Right lobe of liver (tissue), 6 donors: Measurements from ENCODE around the gene IRX4. TPM values are rescaled to one million over a fixed set of nuclear protein-coding genes. Genes with fewer than 3 reads are reported as not detected.
A peak's percentile ranks its signal among the peaks of the same experiment; 100 is the strongest.

Source experiments
- ATAC-seq, 4 donors: fragments of 200-7000 bp; cut with Tn5 transposase; one replicate each; pipeline ENCODE4 v1.9.1; 2020; ENCODE audit warnings: mild to moderate bottlenecking in 4 of 4, moderate library complexity in 4 of 4
- DNase-seq, 3 donors: peaks; one replicate each; pipeline ENCODE4 v3.0.0-alpha.2; 2020
- H3K27ac ChIP-seq, 3 donors: fragments of 200-600 bp; one replicate each; pipeline ENCODE4 v1.8.0; 2022
- H3K27me3 ChIP-seq, 2 donors: fragments of 200-600 bp; one replicate each; pipeline ENCODE4 v1.8.0; 2022
- H3K36me3 ChIP-seq, 4 donors: fragments of 200-600 bp; sonication (generic) in 1 of 4; one replicate each; pipeline versions ENCODE4 v1.5.1 to v1.8.0; 2017 to 2022; ENCODE audit warnings: control low read depth in 1 of 4
- H3K4me1 ChIP-seq, 4 donors: fragments of 200-600 bp; sonication (generic) in 1 of 4; one replicate each; pipeline versions ENCODE4 v1.5.1 to v1.8.0; 2017 to 2022; ENCODE audit warnings: control low read depth in 1 of 4
- H3K4me3 ChIP-seq, 3 donors: fragments of 200-600 bp; one replicate each; pipeline ENCODE4 v1.8.0; 2022
- H3K9me3 ChIP-seq, 4 donors: fragments of 200-600 bp; sonication (generic) in 1 of 4; one replicate each; pipeline versions ENCODE4 v1.5.1 to v1.8.0; 2017 to 2022; ENCODE audit warnings: control low read depth in 1 of 4
- CTCF ChIP-seq, 4 donors: fragments of 200-600 bp in 3 of 4; fragments of 450-650 bp in 1 of 4; IDR thresholded peaks; one replicate each; pipeline versions ENCODE4 v1.5.1 to v1.8.0; 2016 to 2022; ENCODE audit warnings: antibody characterized with exemption in 4 of 4, mild to moderate bottlenecking in 2 of 4
- POLR2A ChIP-seq: fragments of 450-650 bp; IDR thresholded peaks from one replicate; pipeline ENCODE4 v1.6.1; 2017; ENCODE audit warnings: antibody characterized with exemption, mild to moderate bottlenecking
- WGBS: methylation state at CpG from one replicate; pipeline ENCODE4 v1.1.6; 2018; ENCODE audit warnings: low coverage, low lambda C conversion rate; ENCODE audit not compliant: insufficient coverage; ENCODE audit errors: missing lambda C conversion rate; 5-methylcytosine and 5-hydroxymethylcytosine counted together
- intact Hi-C, 2 donors: fragments of 100-400 bp; cut with DNase I; formaldehyde crosslinking; loops; one replicate each; pipeline versions ENCODE4 v1.11.2 to v1.14.1; 2022
- total RNA-seq, 6 experiments: library from RNA; depleted of rRNA in 2 of 6; stranded (reverse); fragments of >200 nt in 2 of 6; fragmentation: NEBNext Ultra II Directional in 3 of 6; extraction: Animal tissue kit (Norgen Biotek cat#: 25700) in 3 of 6; gene quantifications; one replicate each; pipeline versions ENCODE4 v1.1.0 to v1.2.4, GENCODE V29; 2016 to 2023
- donor health status: DM: no; HTN: yes; CAD: no.
- donor health status: DM: no; HTN: no; CAD: no.
- donor health status: DM: no; HTN: no; CAD: no.
- donor health status: DM: no; HTN: yes; CAD: no.
- donor health status: DM: no; HTN: yes; CAD: no.

IRX4 gene
- total RNA-seq, 6 experiments from 2014 or later, result not detected

GRCh38 chr5:1875281-1875842, 7.4 kb downstream of the IRX4 start:
- H3K4me1 ChIP-seq, result peaks cover 0 to 6% (median 0%) of the 10 kb centered on the region in 4 donors
- WGBS, result 9% methylated on average over 5 of the region's 36 CpGs
- intact Hi-C loops, result no loop called here
- no peak overlapping the region for H3K4me3 ChIP-seq
- peaks cover 11 to 12% of the 10 kb centered on the region in 2 donors for H3K27me3 ChIP-seq
- H3K36me3 ChIP-seq, result no peaks in the 10 kb centered on the region
- no peak for DNase-seq
- TF ChIP-seq POLR2A (no peak), CTCF (IDR thresholded peaks at IDR 0.05) (no peak)
- no peak overlapping the region for H3K27ac ChIP-seq
- H3K9me3 ChIP-seq, result no peaks in the 10 kb centered on the region
- ATAC-seq, result no peak

- TF ChIP-seq CTCF (IDR thresholded peaks at IDR 0.05), result no peak
- no peak for TF ChIP-seq POLR2A
- ATAC-seq (no peak), DNase-seq (no peak)
- H3K27ac ChIP-seq, result no peak overlapping the region
- H3K36me3 ChIP-seq, result no peaks in the 10 kb centered on the region
- 3% methylated on average over 14 of the region's 36 CpGs for WGBS
- H3K4me1 ChIP-seq, result peaks cover 0 to 6% (median 0%) of the 10 kb centered on the region in 4 donors
- H3K4me3 ChIP-seq, result no peak overlapping the region
- H3K27me3 ChIP-seq, result peaks cover 6 to 11% of the 10 kb centered on the region in 2 donors
- no peaks in the 10 kb centered on the region for H3K9me3 ChIP-seq
- intact Hi-C loops, result no loop called here
These were observed 7.9 kb downstream of the IRX4 start for GRCh38 chr5:1874771-1875220.

GRCh38 chr5:1874348-1874747, 8.4 kb downstream of the IRX4 start:
- Histone ChIP-seq H3K4me3 (no peak overlapping the region), H3K27me3 (peaks cover 2 to 11% of the 10 kb centered on the region in 2 donors), H3K9me3 (no peaks in the 10 kb centered on the region), H3K36me3 (no peaks in the 10 kb centered on the region), H3K27ac (no peak overlapping the region), H3K4me1 (peaks cover 0 to 6% (median 0%) of the 10 kb centered on the region in 4 donors)
- intact Hi-C loops, result no loop called here
- WGBS, result 2% methylated on average over 10 of the region's 10 CpGs
- no peak for TF ChIP-seq POLR2A
- no peak for TF ChIP-seq CTCF (IDR thresholded peaks at IDR 0.05)
- DNase-seq (no peak), ATAC-seq (no peak)

- no peaks in the 10 kb centered on the region for H3K36me3 ChIP-seq
- H3K4me3 ChIP-seq, result no peak overlapping the region
- TF ChIP-seq CTCF (IDR thresholded peaks at IDR 0.05) (no peak), POLR2A (no peak)
- peaks cover 0 to 11% of the 10 kb centered on the region in 2 donors for H3K27me3 ChIP-seq
- 12% methylated on average over 5 of the region's 13 CpGs for WGBS
- no peak for DNase-seq
- no peaks in the 10 kb centered on the region for H3K9me3 ChIP-seq
- ATAC-seq, result peak in 1 of 4 donors; percentile 53
- peaks cover 0 to 6% (median 0%) of the 10 kb centered on the region in 4 donors for H3K4me1 ChIP-seq
- intact Hi-C loops, result no loop called here
- no peak overlapping the region for H3K27ac ChIP-seq
These were observed 9.3 kb downstream of the IRX4 start for GRCh38 chr5:1873243-1873959.
